GM12878 (cell line): Measurements from ENCODE around the gene DDX39B. TPM values are rescaled to one million over a fixed set of nuclear protein-coding genes. Genes with fewer than 3 reads are reported as not detected.
A peak's percentile ranks its signal among the peaks of the same experiment; 100 is the strongest.

Source experiments
- BCLAF1 ChIP-seq: fragments of 450-650 bp; IDR thresholded peaks from 2 replicates; pipeline ENCODE4 v1.6.1; 2017; ENCODE audit warnings: antibody characterized with exemption, mild to moderate bottlenecking, moderate library complexity
- CBX3 ChIP-seq: fragments of 200-600 bp; sonication (generic); IDR thresholded peaks from 2 replicates; pipeline ENCODE4 v1.6.1; 2016; ENCODE audit warnings: low read depth, borderline replicate concordance
- CBX5 ChIP-seq: sonication (generic); IDR thresholded peaks from 2 replicates; pipeline ENCODE4 v1.6.1; 2016; ENCODE audit warnings: low read depth, moderate library complexity, mild to moderate bottlenecking, inconsistent platforms
- CHD4 ChIP-seq: fragments of 200-600 bp; sonication (generic); IDR thresholded peaks from 2 replicates; pipeline ENCODE4 v1.6.1; 2016; ENCODE audit warnings: mild to moderate bottlenecking
- CREB1 ChIP-seq: IDR thresholded peaks from 2 replicates; pipeline ENCODE4 v1.6.1; 2012; ENCODE audit warnings: low read depth, mild to moderate bottlenecking, inconsistent platforms
- ELK1 ChIP-seq: IDR thresholded peaks from 2 replicates; pipeline ENCODE4 v1.6.1; 2012; ENCODE audit warnings: low read depth, low read length, improper control_type of control experiment
- FOS ChIP-seq: IDR thresholded peaks from 3 replicates; pipeline ENCODE4 v1.6.1; 2011; ENCODE audit warnings: borderline replicate concordance; ENCODE audit not compliant: insufficient read length; ENCODE audit errors: extremely low read depth
- FOXK2 ChIP-seq: fragments of 450-650 bp; IDR thresholded peaks from 2 replicates; pipeline ENCODE4 v1.6.1; 2017; ENCODE audit warnings: mild to moderate bottlenecking, moderate library complexity
- GATAD2B ChIP-seq: fragments of 450-650 bp; conservative IDR thresholded peaks from 2 replicates; pipeline ENCODE4 v1.6.1; 2017; ENCODE audit warnings: low read depth, mild to moderate bottlenecking, moderate library complexity
- HDAC2 ChIP-seq: fragments of 200-600 bp; sonication (generic); IDR thresholded peaks from 2 replicates; pipeline ENCODE4 v1.6.1; 2017
- IRF5 ChIP-seq: fragments of 450-650 bp; IDR thresholded peaks from 2 replicates; pipeline ENCODE4 v1.6.1; 2017; ENCODE audit warnings: borderline replicate concordance
- MYB ChIP-seq: fragments of 150-350 bp; IDR thresholded peaks from 2 replicates; pipeline ENCODE4 v1.6.1; 2014; ENCODE audit warnings: mild to moderate bottlenecking, low read depth, low read length, borderline replicate concordance
- NFXL1 ChIP-seq: fragments of 450-650 bp; IDR thresholded peaks from 2 replicates; pipeline ENCODE4 v1.6.1; 2017; ENCODE audit warnings: antibody characterized with exemption, mild to moderate bottlenecking, borderline replicate concordance
- NR2C1 ChIP-seq: fragments of 450-650 bp; IDR thresholded peaks from 2 replicates; pipeline ENCODE4 v1.6.1; 2017; ENCODE audit warnings: antibody characterized with exemption, mild to moderate bottlenecking, moderate library complexity
- PML ChIP-seq: IDR thresholded peaks from 2 replicates; pipeline ENCODE4 v1.6.1; 2012; ENCODE audit warnings: low read length, inconsistent platforms
- POLR2AphosphoS2 ChIP-seq: IDR thresholded peaks from 2 replicates; pipeline ENCODE4 v1.6.1; 2011; ENCODE audit warnings: low read depth, mild to moderate bottlenecking, low read length, improper control_type of control experiment, moderate library complexity
- RBBP5 ChIP-seq: fragments of 200-600 bp; sonication (generic); conservative IDR thresholded peaks from 2 replicates; pipeline ENCODE4 v1.6.1; 2016
- SRF ChIP-seq, 2 experiments: IDR thresholded peaks; 2 replicates each; pipeline ENCODE4 v1.6.1; 2011; ENCODE audit warnings: low read depth in 2 of 2, low read length in 2 of 2, mild to moderate bottlenecking in 1 of 2, moderate library complexity in 1 of 2
- SUPT20H ChIP-seq: IDR thresholded peaks from 2 replicates; pipeline ENCODE4 v1.6.1; 2011; ENCODE audit warnings: low read depth, mild to moderate bottlenecking, low read length, moderate library complexity, borderline replicate concordance; ENCODE audit not compliant: control insufficient read depth
- USF2 ChIP-seq: IDR thresholded peaks from 2 replicates; pipeline ENCODE4 v1.6.1; 2011; ENCODE audit warnings: low read depth, low read length, improper control_type of control experiment, borderline replicate concordance
- YBX1 ChIP-seq: fragments of 450-650 bp; IDR thresholded peaks from 2 replicates; pipeline ENCODE4 v1.6.1; 2016; ENCODE audit warnings: antibody characterized with exemption
- ZBTB33 ChIP-seq: fragments of 450-650 bp; IDR thresholded peaks from 2 replicates; pipeline ENCODE4 v1.6.1; 2017; ENCODE audit warnings: mild to moderate bottlenecking
- ZNF207 ChIP-seq: fragments of 450-650 bp; IDR thresholded peaks from 2 replicates; pipeline ENCODE4 v1.6.1; 2014; ENCODE audit warnings: antibody characterized with exemption, mild to moderate bottlenecking, borderline replicate concordance
- polyA plus RNA-seq, 11 experiments: library from polyadenylated mRNA; depleted of rRNA in 4 of 11; unstranded in 6 of 11; stranded (reverse) in 5 of 11; fragments of >200 nt; fragmentation: Nextera tagmentation in 4 of 11; fragmentation: Illumina TruSeq in 1 of 11; extraction: Ambion mirVana in 4 of 11; extraction: Trizol in 1 of 11; gene quantifications; 1 replicate in 1 of 11; 2 replicates in 10 of 11; pipeline versions ENCODE4 v1.2.1 to v1.2.3, GENCODE V29; 2011 to 2016; ENCODE audit warnings: inconsistent platforms in 2 of 11, missing spikeins in 2 of 11, low read depth in 1 of 11
- total RNA-seq, 4 experiments: library from RNA; depleted of rRNA in 3 of 4; stranded (reverse); fragments of >200 nt in 3 of 4; fragmentation: Illumina TruSeq in 1 of 4; extraction: Trizol in 1 of 4; gene quantifications; 2 replicates each; pipeline versions ENCODE4 v1.2.1 to v1.2.3, GENCODE V29; 2013 to 2021

Gene DDX39B
- total and polyA plus RNA-seq, 10 of the 15 experiments (the other 5 are each of a cell fraction or from before 2014, with no cell fraction given), result 271 to 661 (median 330) TPM

GRCh38 chr6:31497531-31498476 lies 44.0 kb downstream of the DDX39B start, which contains the start of gene MICB (continued):
- TF ChIP-seq FOXK2 (peak; percentile 94), ELK1 (no peak), CBX5 (no peak), FOS (peak; percentile 19), BCLAF1 (peak; percentile 83), ZNF207 (no peak), ZBTB33 (no peak), MYB (no peak), CHD4 (no peak), YBX1 (no peak), CREB1 (no peak), CBX3 (no peak), RBBP5 (no peak), IRF5 (no peak), USF2 (no peak), SRF (IDR thresholded peaks at IDR 0.05; ENCODE audit: low read depth in 2 of 2, low read length in 2 of 2) (0 out of 4 replicates have a peak, but pooled peaks of 1 of the 2 experiments have one; percentile 16), NR2C1 (no peak), NFXL1 (no peak), HDAC2 (no peak), PML (no peak), GATAD2B (no peak), POLR2AphosphoS2 (peak; percentile 36; the same call in 1 of the 2 replicates), SUPT20H (no peak)
